Adrenal gland (tissue), 12 donors: ENCODE data around the gene RERG. TPM values are rescaled to one million over a fixed set of nuclear protein-coding genes. Genes with fewer than 3 reads are reported as not detected.

Source experiments
- DNase-seq, 7 donors: peaks; one replicate each; pipeline ENCODE4 v3.0.0-alpha.2; 2019 to 2020
- H3K27ac ChIP-seq, 5 donors: fragments of 200-600 bp; sonication (generic) in 4 of 5; 1 replicate in 3 of 5; 2 replicates in 2 of 5; pipeline versions ENCODE4 v1.5.1 to v1.8.0; 2016 to 2020; ENCODE audit warnings: mild to moderate bottlenecking in 1 of 5
- H3K27me3 ChIP-seq: fragments of 200-600 bp; 2 replicates; pipeline ENCODE4 v1.8.0; 2021
- H3K36me3 ChIP-seq, 2 donors: fragments of 200-600 bp; replicated peaks in 1 of 2; 1 replicate in 1 of 2; 2 replicates in 1 of 2; pipeline versions ENCODE4 v1.5.1 to v1.8.0; 2018 to 2022
- H3K4me1 ChIP-seq, 2 donors: fragments of 200-600 bp; replicated peaks in 1 of 2; 1 replicate in 1 of 2; 2 replicates in 1 of 2; pipeline versions ENCODE4 v1.5.1 to v1.8.0; 2018 to 2021
- H3K4me3 ChIP-seq, 4 donors: fragments of 200-600 bp; sonication (generic) in 3 of 4; one replicate each; pipeline ENCODE4 v1.5.1; 2016 to 2018
- H3K9me3 ChIP-seq, 3 donors: fragments of 200-600 bp; sonication (generic) in 1 of 3; replicated peaks in 1 of 3; 1 replicate in 2 of 3; 2 replicates in 1 of 3; pipeline versions ENCODE4 v1.5.1 to v1.8.0; 2016 to 2021
- POLR2A ChIP-seq, 2 donors: fragments of 450-650 bp; IDR thresholded peaks; one replicate each; pipeline ENCODE4 v1.6.1; 2017; ENCODE audit warnings: antibody characterized with exemption in 2 of 2, mild to moderate bottlenecking in 2 of 2, moderate library complexity in 1 of 2
- WGBS, 4 donors: extraction: QIAGEN DNeasy Blood & Tissue Kit in 2 of 4; methylation state at CpG; one replicate each; pipeline versions ENCODE4 v1.1.5 to v1.1.7; 2013 to 2017; 5-methylcytosine and 5-hydroxymethylcytosine counted together
- intact Hi-C, 2 donors: fragments of 100-400 bp; cut with DNase I; formaldehyde crosslinking; loops; one replicate each; pipeline versions ENCODE4 v1.14.1 to v1.15.0; 2022 to 2023
- polyA plus RNA-seq, 3 donors: library from polyadenylated mRNA; stranded (reverse); fragments of 200-250 nt in 2 of 3; fragments of 350-450 nt in 1 of 3; fragmentation: Illumina TruSeq in 1 of 3; extraction: RNeasy Lipid Tissue Mini Kit (QIAGEN cat#74804) in 1 of 3; gene quantifications; one replicate each; pipeline ENCODE4 v1.2.3, GENCODE V29; 2013 to 2014
- total RNA-seq, 9 donors: library from RNA; depleted of rRNA in 4 of 9; stranded (reverse); fragments of >200 nt in 4 of 9; fragments of 120-200 nt in 1 of 9; fragmentation: NEBNext Ultra II Directional in 1 of 9; extraction: Animal tissue kit (Norgen Biotek cat#: 25700) in 1 of 9; gene quantifications; one replicate each; pipeline versions ENCODE4 v1.1.0 to v1.2.4, GENCODE V29; 2013 to 2023
- TF ChIP-seq, protein P1 (sequence below), 6 experiments: fragments of 450-650 bp in 4 of 6; fragments of 200-600 bp in 2 of 6; sonication (generic) in 1 of 6; IDR thresholded peaks; 1 replicate in 5 of 6; 2 replicates in 1 of 6; pipeline versions ENCODE4 v1.5.1 to v1.8.0; 2016 to 2021; ENCODE audit warnings: antibody characterized with exemption in 6 of 6, mild to moderate bottlenecking in 2 of 6, moderate library complexity in 1 of 6
- donor health status: healthy with polysubstance abuse.
- donor health status: Bipolar disorder and iron deficiency.
- donor health status: DM: yes; HTN: yes; CAD: no.
- donor health status: DM: no; HTN: no; CAD: no.
- donor health status: DM: no; HTN: no; CAD: no.
- donor health status: DM: yes; HTN: yes; CAD: no.

RERG gene
- total and polyA plus RNA-seq, 12 donors, result 12.9 to 146 (median 46.6) TPM

DNA sequence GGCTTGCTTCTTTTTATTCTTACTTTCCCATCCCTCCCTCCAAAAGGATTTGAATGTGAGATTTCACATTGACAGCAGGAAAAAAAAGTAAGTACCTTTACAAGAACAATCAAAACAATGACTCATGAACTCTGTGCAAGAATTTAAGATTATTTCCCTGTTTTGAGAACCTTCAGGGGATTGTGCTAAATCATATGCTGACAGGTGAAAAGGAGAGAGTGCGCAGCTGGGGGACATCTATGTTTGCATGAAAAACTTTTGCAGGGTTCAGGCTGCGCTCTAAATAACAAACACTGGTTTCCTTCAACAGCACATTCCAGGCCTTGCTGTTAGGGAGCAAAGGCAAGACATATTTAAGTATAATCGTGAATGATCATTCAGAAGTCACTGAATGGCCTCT, 27.3 kb downstream of the RERG start:
- no peak for TF ChIP-seq POLR2A (IDR thresholded peaks at IDR 0.05)
- TF ChIP-seq, protein P1, sequence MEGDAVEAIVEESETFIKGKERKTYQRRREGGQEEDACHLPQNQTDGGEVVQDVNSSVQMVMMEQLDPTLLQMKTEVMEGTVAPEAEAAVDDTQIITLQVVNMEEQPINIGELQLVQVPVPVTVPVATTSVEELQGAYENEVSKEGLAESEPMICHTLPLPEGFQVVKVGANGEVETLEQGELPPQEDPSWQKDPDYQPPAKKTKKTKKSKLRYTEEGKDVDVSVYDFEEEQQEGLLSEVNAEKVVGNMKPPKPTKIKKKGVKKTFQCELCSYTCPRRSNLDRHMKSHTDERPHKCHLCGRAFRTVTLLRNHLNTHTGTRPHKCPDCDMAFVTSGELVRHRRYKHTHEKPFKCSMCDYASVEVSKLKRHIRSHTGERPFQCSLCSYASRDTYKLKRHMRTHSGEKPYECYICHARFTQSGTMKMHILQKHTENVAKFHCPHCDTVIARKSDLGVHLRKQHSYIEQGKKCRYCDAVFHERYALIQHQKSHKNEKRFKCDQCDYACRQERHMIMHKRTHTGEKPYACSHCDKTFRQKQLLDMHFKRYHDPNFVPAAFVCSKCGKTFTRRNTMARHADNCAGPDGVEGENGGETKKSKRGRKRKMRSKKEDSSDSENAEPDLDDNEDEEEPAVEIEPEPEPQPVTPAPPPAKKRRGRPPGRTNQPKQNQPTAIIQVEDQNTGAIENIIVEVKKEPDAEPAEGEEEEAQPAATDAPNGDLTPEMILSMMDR (IDR thresholded peaks at IDR 0.05), result no peak
- DNase-seq, result peak in 3 of 7 donors; percentile 24 to 27 (median 26)
- Histone ChIP-seq H3K27me3 (no peaks in the 10 kb centered on the region), H3K9me3 (no peaks in the 10 kb centered on the region), H3K4me3 (no peak overlapping the region), H3K4me1 (peaks cover 26 to 46% of the 10 kb centered on the region in 2 donors), H3K36me3 (no peaks in the 10 kb centered on the region), H3K27ac (peak overlapping the region in 2 of 5 donors; percentile 35 to 70)
- intact Hi-C loops, result no loop called here
- 11 to 22% (median 15%) methylated on average over 3 of the region's 3 CpGs for WGBS, 4 donors

DNA sequence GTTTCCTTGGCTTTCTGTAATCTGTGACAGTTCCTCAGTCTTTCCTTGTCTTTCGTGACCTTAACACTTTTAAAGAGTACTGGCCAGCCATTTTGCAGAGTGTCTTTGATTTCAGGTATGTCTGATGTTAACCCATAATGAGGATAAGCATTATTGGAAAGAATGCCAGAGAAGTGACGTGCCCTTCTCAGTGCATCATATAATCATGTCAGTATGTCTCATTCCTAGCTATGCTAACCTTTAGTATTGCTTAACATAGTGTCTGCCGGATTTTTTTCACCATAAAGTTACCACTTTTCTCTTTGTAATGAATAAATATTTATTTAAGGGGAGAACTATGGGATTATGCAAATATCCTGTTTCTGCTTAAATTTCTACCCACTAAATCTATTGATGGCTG, 28.5 kb downstream of the RERG start:
- intact Hi-C loops, result no loop called here
- H3K27ac ChIP-seq, result no peak overlapping the region
- H3K4me3 ChIP-seq, result no peak overlapping the region
- H3K27me3 ChIP-seq, result no peaks in the 10 kb centered on the region
- H3K4me1 ChIP-seq, result peaks cover 26 to 51% of the 10 kb centered on the region in 2 donors
- WGBS, 4 donors, result 65 to 70% (median 66%) methylated on average over 3 of the region's 3 CpGs
- H3K36me3 ChIP-seq, result no peaks in the 10 kb centered on the region
- TF ChIP-seq POLR2A (IDR thresholded peaks at IDR 0.05), result no peak
- TF ChIP-seq, protein P1 (IDR thresholded peaks at IDR 0.05), result no peak
- no peak for DNase-seq
- no peaks in the 10 kb centered on the region for H3K9me3 ChIP-seq

DNA sequence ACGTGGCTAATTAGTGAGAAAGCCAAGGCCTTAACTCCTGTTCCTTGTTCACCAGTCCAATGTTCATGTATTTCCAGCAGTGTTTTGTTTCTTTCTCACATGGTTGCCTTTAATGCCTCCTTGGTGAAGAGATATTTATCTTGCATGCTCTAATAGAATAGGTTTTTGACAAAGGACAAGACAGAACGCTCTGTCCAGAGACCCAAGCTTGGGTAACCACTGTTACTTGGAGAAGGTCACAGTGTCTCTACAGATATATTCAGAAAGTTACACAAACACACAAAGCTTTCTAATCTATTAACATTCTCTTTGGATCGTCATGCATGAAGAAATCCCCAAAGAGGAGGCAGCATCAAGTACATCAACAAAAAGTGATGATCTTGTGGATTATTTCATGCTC, 33.1 kb downstream of the RERG start:
- 53 to 71% (median 61%) methylated on average over 3 of the region's 3 CpGs for WGBS, 4 donors
- H3K4me1 ChIP-seq, result peaks cover 45 to 52% of the 10 kb centered on the region in 2 donors
- no peaks in the 10 kb centered on the region for H3K27me3 ChIP-seq
- TF ChIP-seq POLR2A (IDR thresholded peaks at IDR 0.05), result no peak
- TF ChIP-seq, protein P1 (IDR thresholded peaks at IDR 0.05), result no peak
- intact Hi-C loops, result no loop called here
- no peak overlapping the region for H3K4me3 ChIP-seq
- DNase-seq, result no peak
- H3K27ac ChIP-seq, result peak overlapping the region in 2 of 5 donors; percentile 51 to 59
- no peaks in the 10 kb centered on the region for H3K9me3 ChIP-seq
- no peaks in the 10 kb centered on the region for H3K36me3 ChIP-seq

DNA sequence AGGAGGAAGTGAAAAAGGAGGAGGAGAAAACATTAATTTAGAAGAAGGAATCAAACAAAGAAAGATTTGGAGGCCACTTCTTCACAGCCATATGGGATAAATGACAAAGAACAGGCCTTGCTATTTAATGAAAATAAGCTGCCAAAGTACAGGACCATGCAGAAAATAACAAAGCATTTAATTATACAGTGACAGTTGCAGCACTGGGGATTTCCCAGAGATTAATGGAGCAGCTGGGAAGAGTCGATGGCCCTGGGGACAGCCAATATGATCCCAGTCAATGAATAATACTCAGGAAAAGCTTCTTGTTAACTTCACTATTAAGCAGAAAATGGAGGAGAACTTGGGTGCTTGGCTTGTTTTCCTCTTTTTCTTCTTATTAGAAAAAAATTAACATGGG, 34.6 kb downstream of the RERG start:
- H3K4me3 ChIP-seq, result no peak overlapping the region
- WGBS, 4 donors, result 6 to 18% (median 11%) methylated on average over 1 of the region's 1 CpG
- peak overlapping the region in 3 of 5 donors; percentile 23 to 59 (median 39) for H3K27ac ChIP-seq
- no peaks in the 10 kb centered on the region for H3K9me3 ChIP-seq
- intact Hi-C loops, result no loop called here
- TF ChIP-seq POLR2A (IDR thresholded peaks at IDR 0.05), result no peak
- TF ChIP-seq, protein P1 (IDR thresholded peaks at IDR 0.05), result no peak
- H3K36me3 ChIP-seq, result no peaks in the 10 kb centered on the region
- H3K27me3 ChIP-seq, result no peaks in the 10 kb centered on the region
- peaks cover 39 to 47% of the 10 kb centered on the region in 2 donors for H3K4me1 ChIP-seq
- DNase-seq, result peak in 6 of 7 donors; percentile 52 to 81 (median 54)
